MM.1S (cell line): ENCODE results near the gene HAUS1.
"Not testable (repeated sequence)": the region's sequence is repeated elsewhere in the genome, so short reads cannot be mapped to it uniquely, and the experiment has no call there.

Experiments
- CTCF ChIP-seq: fragments of 300-600 bp; sonication (generic); IDR thresholded peaks from 2 replicates; pipeline ENCODE4 v1.5.1; 2016; ENCODE audit warnings: antibody characterized with exemption, low read length, mixed read lengths
- EZH2 ChIP-seq: fragments of 300-600 bp; sonication (generic); optimal IDR thresholded peaks from 2 replicates; pipeline ENCODE3; 2017; ENCODE audit warnings: low read depth, mild to moderate bottlenecking, antibody characterized with exemption, low read length, mixed read lengths
- EZH2phosphoT487 ChIP-seq: fragments of 300-600 bp; sonication (generic); IDR thresholded peaks from 2 replicates; pipeline ENCODE4 v1.6.1; 2018; ENCODE audit warnings: antibody characterized with exemption, low read length

GRCh38 chr18:46130549-46130948 is 26.4 kb downstream of the HAUS1 start:
- TF ChIP-seq EZH2, CTCF, EZH2phosphoT487: not testable (repeated sequence)
